ENCODE data around the gene SCAPER.

GRCh38 chr15:76863693-76864092 lies 41.4 kb downstream of the SCAPER start:
- TF ChIP-seq TAF1 (conservative IDR thresholded peaks at IDR 0.05) (no peak), RAD21 (IDR thresholded peaks at IDR 0.05) (no peak), CTCF (IDR thresholded peaks at IDR 0.05; ENCODE audit: low read depth, low read length, missing input control) (no peak), YY1 (IDR thresholded peaks at IDR 0.05) (no peak), GABPA (IDR thresholded peaks at IDR 0.05 in 1 of 2, conservative IDR thresholded peaks at IDR 0.05 in 1 of 2) (no peak), MAX (IDR thresholded peaks at IDR 0.05) (no peak), SP1 (IDR thresholded peaks at IDR 0.05) (no peak), REST (IDR thresholded peaks at IDR 0.05) (no peak), ATF3 (IDR thresholded peaks at IDR 0.05) (no peak), JUND (IDR thresholded peaks at IDR 0.05) (no peak)
- TF ChIP-seq, protein P1, sequence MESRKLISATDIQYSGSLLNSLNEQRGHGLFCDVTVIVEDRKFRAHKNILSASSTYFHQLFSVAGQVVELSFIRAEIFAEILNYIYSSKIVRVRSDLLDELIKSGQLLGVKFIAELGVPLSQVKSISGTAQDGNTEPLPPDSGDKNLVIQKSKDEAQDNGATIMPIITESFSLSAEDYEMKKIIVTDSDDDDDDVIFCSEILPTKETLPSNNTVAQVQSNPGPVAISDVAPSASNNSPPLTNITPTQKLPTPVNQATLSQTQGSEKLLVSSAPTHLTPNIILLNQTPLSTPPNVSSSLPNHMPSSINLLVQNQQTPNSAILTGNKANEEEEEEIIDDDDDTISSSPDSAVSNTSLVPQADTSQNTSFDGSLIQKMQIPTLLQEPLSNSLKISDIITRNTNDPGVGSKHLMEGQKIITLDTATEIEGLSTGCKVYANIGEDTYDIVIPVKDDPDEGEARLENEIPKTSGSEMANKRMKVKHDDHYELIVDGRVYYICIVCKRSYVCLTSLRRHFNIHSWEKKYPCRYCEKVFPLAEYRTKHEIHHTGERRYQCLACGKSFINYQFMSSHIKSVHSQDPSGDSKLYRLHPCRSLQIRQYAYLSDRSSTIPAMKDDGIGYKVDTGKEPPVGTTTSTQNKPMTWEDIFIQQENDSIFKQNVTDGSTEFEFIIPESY (IDR thresholded peaks at IDR 0.05) = no peak
